ENCODE data around the gene GOLGA8Q.
"Not testable (repeated sequence)": the region's sequence is repeated elsewhere in the genome, so short reads cannot be mapped to it uniquely, and the experiment has no call there.

GRCh38 chr15:30504162-30504843 is 47.5 kb upstream of the GOLGA8Q start:
- not testable (repeated sequence) for TF ChIP-seq CTCF (IDR thresholded peaks at IDR 0.05); POLR2AphosphoS5 (IDR thresholded peaks at IDR 0.05); EP300 (IDR thresholded peaks at IDR 0.05; ENCODE audit: low read depth)
